ENCODE measurements around the gene PPP1R17. TPM values are rescaled to one million over a fixed set of nuclear protein-coding genes. Genes with fewer than 3 reads are reported as not detected.

PPP1R17 gene
- polyA plus RNA-seq, 1 donor from 2014 or later = 8.8 TPM

- no peaks in the 10 kb centered on the region for H4K20me1 ChIP-seq (ENCODE audit: insufficient read depth)
Observed at GRCh38 chr7:31679574-31680305, 7.3 kb upstream of the PPP1R17 start.

More at GRCh38 chr7:31679574-31680305, 7.3 kb upstream of the PPP1R17 start:
- Histone ChIP-seq H3K27me3 (ENCODE audit: insufficient read depth, low read depth, low read length) (no peaks in the 10 kb centered on the region), H3F3A (ENCODE audit: insufficient read depth, low read length, poor library complexity, severe bottlenecking) (no peaks in the 10 kb centered on the region), H3K27ac (ENCODE audit: low read length) (no peak overlapping the region), H3K79me2 (replicated peaks; ENCODE audit: insufficient read depth, low read length) (no peaks in the 10 kb centered on the region), H3K4me2 (ENCODE audit: low read length) (no peak overlapping the region), H3K9ac (ENCODE audit: low read length) (no peak overlapping the region), H3K9me2 (ENCODE audit: insufficient read depth, low read length) (no peaks in the 10 kb centered on the region), H3K36me3 (ENCODE audit: insufficient read depth, low read length) (no peaks in the 10 kb centered on the region), H3K9me3 (ENCODE audit: low read length) (no peaks in the 10 kb centered on the region), H3K4me3 (ENCODE audit: low read length) (no peak overlapping the region), H2AFZ (ENCODE audit: low read depth, low read length) (no peak overlapping the region)
- TF ChIP-seq POLR2AphosphoS5 (IDR thresholded peaks at IDR 0.05) = no peak
- TF ChIP-seq EP300 (conservative IDR thresholded peaks at IDR 0.05; ENCODE audit: poor library complexity, severe bottlenecking) = no peak
- no peak for TF ChIP-seq MXI1 (conservative IDR thresholded peaks at IDR 0.05; ENCODE audit: poor library complexity, severe bottlenecking)
- no peak for TF ChIP-seq RAD21 (conservative IDR thresholded peaks at IDR 0.05)
- TF ChIP-seq SMC3 (conservative IDR thresholded peaks at IDR 0.05; ENCODE audit: poor library complexity) = no peak
- no peak for TF ChIP-seq EZH2 (IDR thresholded peaks at IDR 0.05; ENCODE audit: borderline replicate concordance, insufficient read depth, low read length, poor library complexity, severe bottlenecking)
- no peak for TF ChIP-seq REST (IDR thresholded peaks at IDR 0.05; ENCODE audit: borderline replicate concordance)
- no peak for TF ChIP-seq TAF1 (IDR thresholded peaks at IDR 0.05; ENCODE audit: low read depth)
- no peak for TF ChIP-seq CTCF (IDR thresholded peaks at IDR 0.05; ENCODE audit: poor library complexity, severe bottlenecking)

Data from neural cell (in vitro differentiated cells).